Subcutaneous abdominal adipose tissue (tissue), 5 donors: ENCODE measurements around the gene NCEH1.

Experiments used
- H3K27ac ChIP-seq: one replicate; pipeline ENCODE4 v1.7.0; 2013; ENCODE audit warnings: low read depth, mild to moderate bottlenecking, inconsistent platforms, low read length, moderate library complexity
- H3K27me3 ChIP-seq, 5 donors: one replicate each; pipeline ENCODE4 v1.7.0; 2013; ENCODE audit warnings: low read length in 5 of 5, inconsistent platforms in 1 of 5; ENCODE audit not compliant: control insufficient read depth in 5 of 5, insufficient read depth in 4 of 5
- H3K36me3 ChIP-seq, 5 donors: one replicate each; pipeline ENCODE4 v1.7.0; 2013; ENCODE audit warnings: low read length in 5 of 5; ENCODE audit not compliant: control insufficient read depth in 5 of 5, insufficient read depth in 5 of 5
- H3K4me1 ChIP-seq, 5 donors: one replicate each; pipeline ENCODE4 v1.7.0; 2013; ENCODE audit warnings: low read length in 5 of 5, mild to moderate bottlenecking in 3 of 5, moderate library complexity in 1 of 5; ENCODE audit not compliant: control insufficient read depth in 5 of 5, insufficient read depth in 5 of 5
- H3K4me3 ChIP-seq, 5 donors: one replicate each; pipeline ENCODE4 v1.7.0; 2013; ENCODE audit warnings: low read length in 5 of 5, low read depth in 1 of 5
- H3K9ac ChIP-seq, 5 donors: one replicate each; pipeline ENCODE4 v1.7.0; 2013; ENCODE audit warnings: low read length in 5 of 5, mild to moderate bottlenecking in 4 of 5, moderate library complexity in 3 of 5
- H3K9me3 ChIP-seq, 5 donors: one replicate each; pipeline ENCODE4 v1.7.0; 2013; ENCODE audit warnings: low read length in 5 of 5; ENCODE audit not compliant: control insufficient read depth in 5 of 5
- donor health status: healthy.
- donor health status: healthy.
- donor health status: healthy.
- donor health status: healthy.
- donor health status: healthy.

NCEH1 gene

GRCh38 chr3:172649987-172650386 is 60.9 kb downstream of the NCEH1 start:
- no peak overlapping the region for H3K4me3 ChIP-seq
- H3K4me1 ChIP-seq = peaks cover 0 to 4% (median 2%) of the 10 kb centered on the region in 5 donors
- H3K9ac ChIP-seq = no peak overlapping the region
- no peaks in the 10 kb centered on the region for H3K36me3 ChIP-seq
- H3K27ac ChIP-seq = no peak overlapping the region
- H3K27me3 ChIP-seq = no peaks in the 10 kb centered on the region
- no peaks in the 10 kb centered on the region for H3K9me3 ChIP-seq

DNA sequence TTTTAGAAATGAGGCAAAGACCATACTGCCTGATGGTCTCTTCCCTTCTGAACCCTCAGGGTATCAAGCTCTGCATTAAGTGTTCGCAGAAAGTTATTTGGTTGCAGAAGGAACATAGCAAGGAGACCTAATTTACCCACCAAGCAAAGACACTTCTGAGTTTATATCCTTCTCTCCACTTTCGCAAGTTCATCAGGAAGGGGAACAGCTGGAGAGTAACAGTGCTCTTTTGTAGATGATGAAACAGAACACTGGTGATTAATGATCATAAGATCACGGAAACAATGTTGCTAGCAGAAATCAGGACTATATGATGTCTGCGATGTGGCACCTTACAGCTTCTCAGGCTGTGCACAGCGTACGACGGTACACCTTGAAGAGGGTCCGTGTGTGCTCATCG is 62.1 kb downstream of the NCEH1 start:
- Histone ChIP-seq H3K9me3 (no peaks in the 10 kb centered on the region), H3K4me3 (no peak overlapping the region), H3K4me1 (peaks cover 0 to 4% (median 2%) of the 10 kb centered on the region in 5 donors), H3K27me3 (no peaks in the 10 kb centered on the region), H3K36me3 (peaks cover 0 to 5% (median 0%) of the 10 kb centered on the region in 5 donors), H3K9ac (no peak overlapping the region), H3K27ac (no peak overlapping the region)

GRCh38 chr3:172647823-172648222 is 63.0 kb downstream of the NCEH1 start:
- Histone ChIP-seq H3K27ac (no peak overlapping the region), H3K27me3 (no peaks in the 10 kb centered on the region), H3K36me3 (peaks cover 0 to 11% (median 0%) of the 10 kb centered on the region in 5 donors), H3K9me3 (no peaks in the 10 kb centered on the region), H3K4me3 (no peak overlapping the region), H3K4me1 (peaks cover 0 to 4% (median 2%) of the 10 kb centered on the region in 5 donors), H3K9ac (no peak overlapping the region)

- no peaks in the 10 kb centered on the region for H3K9me3 ChIP-seq
- no peak overlapping the region for H3K4me3 ChIP-seq
- H3K9ac ChIP-seq = no peak overlapping the region
- no peaks in the 10 kb centered on the region for H3K27me3 ChIP-seq
- H3K27ac ChIP-seq = no peak overlapping the region
- H3K36me3 ChIP-seq = peaks cover 0 to 11% (median 0%) of the 10 kb centered on the region in 5 donors
- H3K4me1 ChIP-seq = peaks cover 0 to 4% (median 2%) of the 10 kb centered on the region in 5 donors
Observed at GRCh38 chr3:172647080-172647479, 63.8 kb downstream of the NCEH1 start.

- Histone ChIP-seq H3K36me3 (peaks cover 0 to 12% (median 0%) of the 10 kb centered on the region in 5 donors), H3K9me3 (no peaks in the 10 kb centered on the region), H3K9ac (no peak overlapping the region), H3K27me3 (no peaks in the 10 kb centered on the region), H3K4me1 (peaks cover 0 to 4% (median 2%) of the 10 kb centered on the region in 5 donors), H3K27ac (no peak overlapping the region), H3K4me3 (no peak overlapping the region)
Observed at GRCh38 chr3:172646439-172647015, 64.3 kb downstream of the NCEH1 start.

GRCh38 chr3:172644258-172644657 is 66.6 kb downstream of the NCEH1 start:
- peaks cover 0 to 5% (median 3%) of the 10 kb centered on the region in 5 donors for H3K4me1 ChIP-seq
- H3K9me3 ChIP-seq = no peaks in the 10 kb centered on the region
- no peak overlapping the region for H3K9ac ChIP-seq
- H3K4me3 ChIP-seq = no peak overlapping the region
- H3K27me3 ChIP-seq = no peaks in the 10 kb centered on the region
- H3K27ac ChIP-seq = no peak overlapping the region
- peaks cover 0 to 20% (median 0%) of the 10 kb centered on the region in 5 donors for H3K36me3 ChIP-seq

- no peak overlapping the region for H3K4me3 ChIP-seq
Observed at GRCh38 chr3:172643506-172644179, 67.2 kb downstream of the NCEH1 start.

GRCh38 chr3:172641291-172641690 is 69.6 kb downstream of the NCEH1 start:
- Histone ChIP-seq H3K9ac (no peak overlapping the region), H3K9me3 (no peaks in the 10 kb centered on the region), H3K27me3 (no peaks in the 10 kb centered on the region), H3K4me3 (no peak overlapping the region), H3K36me3 (peaks cover 0 to 21% (median 0%) of the 10 kb centered on the region in 5 donors), H3K4me1 (peaks cover 0 to 5% (median 2%) of the 10 kb centered on the region in 5 donors), H3K27ac (no peak overlapping the region)

More at GRCh38 chr3:172643506-172644179, 67.2 kb downstream of the NCEH1 start:
- Histone ChIP-seq H3K4me1 (peaks cover 0 to 5% (median 3%) of the 10 kb centered on the region in 5 donors), H3K9me3 (no peaks in the 10 kb centered on the region), H3K9ac (no peak overlapping the region), H3K27me3 (no peaks in the 10 kb centered on the region), H3K36me3 (peaks cover 0 to 21% (median 0%) of the 10 kb centered on the region in 5 donors), H3K27ac (no peak overlapping the region)

DNA sequence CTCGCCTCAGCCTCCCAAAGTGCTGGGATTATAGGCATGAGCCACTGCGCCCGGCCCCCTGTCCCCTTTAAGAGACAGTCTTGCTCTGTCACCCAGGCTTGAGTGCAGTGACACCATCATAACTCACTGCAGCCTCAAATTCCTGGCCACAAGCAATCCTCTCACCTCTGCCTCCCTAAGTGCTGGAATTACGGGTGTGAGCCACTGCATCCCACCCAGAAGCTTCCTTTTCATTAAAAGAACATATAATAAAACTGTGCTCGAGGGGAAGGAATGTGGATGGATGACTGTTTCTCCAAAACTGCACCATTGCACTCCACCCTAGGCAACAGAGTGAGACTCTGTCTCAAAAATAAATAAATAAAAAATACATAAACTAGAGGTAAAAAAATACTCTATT is 70.1 kb downstream of the NCEH1 start:
- no peak overlapping the region for H3K9ac ChIP-seq
- H3K27ac ChIP-seq = no peak overlapping the region
- no peaks in the 10 kb centered on the region for H3K27me3 ChIP-seq
- H3K4me1 ChIP-seq = peaks cover 0 to 5% (median 3%) of the 10 kb centered on the region in 5 donors
- peaks cover 0 to 22% (median 0%) of the 10 kb centered on the region in 5 donors for H3K36me3 ChIP-seq
- H3K4me3 ChIP-seq = no peak overlapping the region
- H3K9me3 ChIP-seq = no peaks in the 10 kb centered on the region

DNA sequence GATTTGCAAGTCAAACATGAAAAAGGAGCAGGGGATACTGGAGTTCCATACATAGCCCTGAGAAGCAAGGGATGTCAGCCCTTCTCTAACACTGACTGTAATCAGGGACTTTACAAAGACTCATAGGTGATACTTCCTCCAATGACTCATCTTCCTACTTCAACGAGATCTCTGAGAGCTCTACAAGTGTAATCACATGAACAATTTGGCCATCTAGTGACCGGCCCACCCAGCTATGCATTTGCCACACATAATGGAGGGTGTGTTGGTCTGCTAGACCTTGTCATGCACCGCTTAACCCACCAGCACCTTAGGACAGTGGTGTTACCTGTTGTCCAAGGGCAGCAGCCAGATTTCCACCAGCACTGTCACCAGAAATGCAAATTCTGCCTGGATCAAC is 75.3 kb downstream of the NCEH1 start:
- no peak overlapping the region for H3K27ac ChIP-seq
- H3K4me3 ChIP-seq = no peak overlapping the region
- H3K27me3 ChIP-seq = no peaks in the 10 kb centered on the region
- H3K4me1 ChIP-seq = peaks cover 0 to 9% (median 9%) of the 10 kb centered on the region in 5 donors
- H3K9ac ChIP-seq = no peak overlapping the region
- no peaks in the 10 kb centered on the region for H3K9me3 ChIP-seq
- peaks cover 2 to 22% (median 10%) of the 10 kb centered on the region in 5 donors for H3K36me3 ChIP-seq
